ENCODE results near the gene MAT1A.
"Not testable (repeated sequence)": the region's sequence is repeated elsewhere in the genome, so short reads cannot be mapped to it uniquely, and the experiment has no call there.

DNA sequence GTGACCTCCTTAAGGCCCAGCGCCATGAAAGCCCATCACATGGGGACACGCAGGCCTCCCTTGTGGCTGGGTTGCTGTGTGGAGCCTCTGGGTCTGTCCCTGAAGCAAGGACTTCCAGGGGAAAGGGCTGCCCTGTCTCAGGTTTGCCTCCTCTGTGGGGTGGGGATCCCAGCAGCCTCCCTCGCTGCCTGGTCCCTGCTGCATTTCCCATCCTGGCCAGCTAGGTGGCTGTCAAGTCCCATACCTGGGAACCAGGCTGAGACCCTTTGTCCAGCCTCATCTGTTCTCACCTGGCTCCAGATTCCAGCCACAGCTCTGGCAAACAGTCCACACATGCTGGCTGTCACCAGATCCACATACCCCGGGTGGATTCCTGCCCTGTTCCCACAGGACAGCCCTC lies 32.7 kb downstream of the MAT1A start:
- peak in 4 of 7 experiments; percentile 16 to 21 (median 19) for TF ChIP-seq CTCF (IDR thresholded peaks at IDR 0.05)
- not testable (repeated sequence) for TF ChIP-seq POLR2A, EP300, POLR2AphosphoS5 (IDR thresholded peaks at IDR 0.05)

Data from stomach (tissue), 4 donors.